Smooth muscle cell (in vitro differentiated cells): ENCODE results near the gene SUSD3. TPM values are rescaled to one million over a fixed set of nuclear protein-coding genes. Genes with fewer than 3 reads are reported as not detected.

Experiments
- DNase-seq: peaks from one replicate; lab custom pipeline; 2025; ENCODE audit not compliant: unreplicated experiment; lab: John Stamatoyannopoulos, UW
- H2AFZ ChIP-seq: fragments of 200-600 bp; sonication (generic); 2 replicates; pipeline ENCODE4 v1.6.0; 2016; ENCODE audit warnings: antibody characterized with exemption, low read depth, mild to moderate bottlenecking
- H3F3A ChIP-seq: fragments of 200-600 bp; sonication (generic); 2 replicates; pipeline ENCODE4 v1.6.0; 2017; ENCODE audit warnings: antibody characterized with exemption, low read depth
- H3K27ac ChIP-seq: fragments of 200-600 bp; sonication (generic); 2 replicates; pipeline ENCODE4 v1.5.1; 2016; ENCODE audit warnings: low read depth, mild to moderate bottlenecking
- H3K27me3 ChIP-seq: fragments of 200-600 bp; sonication (generic); 2 replicates; pipeline ENCODE4 v1.6.1; 2016; ENCODE audit warnings: low read depth, mild to moderate bottlenecking
- H3K36me3 ChIP-seq: fragments of 200-600 bp; sonication (generic); 2 replicates; pipeline ENCODE4 v1.5.1; 2016; ENCODE audit warnings: low read depth
- H3K4me1 ChIP-seq: fragments of 200-600 bp; sonication (generic); 2 replicates; pipeline ENCODE4 v1.5.1; 2016; ENCODE audit warnings: low read depth
- H3K4me2 ChIP-seq: fragments of 200-600 bp; sonication (generic); 2 replicates; pipeline ENCODE4 v1.6.0; 2016; ENCODE audit warnings: mild to moderate bottlenecking
- H3K4me3 ChIP-seq: fragments of 200-600 bp; sonication (generic); 2 replicates; pipeline ENCODE4 v1.5.1; 2016; ENCODE audit warnings: mild to moderate bottlenecking
- H3K79me2 ChIP-seq: fragments of 200-600 bp; sonication (generic); 2 replicates; pipeline ENCODE4 v1.6.0; 2016; ENCODE audit warnings: low read depth, mild to moderate bottlenecking
- H3K9ac ChIP-seq: fragments of 200-600 bp; sonication (generic); 2 replicates; pipeline ENCODE4 v1.6.0; 2016; ENCODE audit warnings: low read depth
- H3K9me3 ChIP-seq: fragments of 200-600 bp; sonication (generic); replicated peaks from 2 replicates; pipeline ENCODE4 v1.5.1; 2016; ENCODE audit warnings: low read depth
- H4K20me1 ChIP-seq: fragments of 200-600 bp; sonication (generic); 2 replicates; pipeline ENCODE4 v1.6.0; 2016; ENCODE audit warnings: low read depth
- WGBS: methylation state at CpG from one replicate; pipeline ENCODE4 v1.1.7; 2016; ENCODE audit warnings: low lambda C conversion rate; 5-methylcytosine and 5-hydroxymethylcytosine counted together
- polyA plus RNA-seq: library from polyadenylated mRNA; unstranded; fragments of >200 nt; fragmentation: Nextera tagmentation; extraction: Ambion mirVana; gene quantifications from 2 replicates; pipeline ENCODE4 v1.2.1, GENCODE V29; 2016
- total RNA-seq: library from RNA; depleted of rRNA; stranded (reverse); fragments of >200 nt; gene quantifications from 2 replicates; pipeline ENCODE4 v1.2.3, GENCODE V29; 2014
- TF ChIP-seq, protein P1 (sequence below): fragments of 200-600 bp; sonication (generic); IDR thresholded peaks from 2 replicates; pipeline ENCODE4 v1.5.1; 2017; ENCODE audit warnings: borderline replicate concordance, mild to moderate bottlenecking, antibody characterized with exemption; ENCODE audit not compliant: insufficient read depth, poor library complexity, severe bottlenecking

SUSD3 gene
- total and polyA plus RNA-seq, 2 experiments from 2014 or later = 0.34 TPM; not detected in 1

DNA sequence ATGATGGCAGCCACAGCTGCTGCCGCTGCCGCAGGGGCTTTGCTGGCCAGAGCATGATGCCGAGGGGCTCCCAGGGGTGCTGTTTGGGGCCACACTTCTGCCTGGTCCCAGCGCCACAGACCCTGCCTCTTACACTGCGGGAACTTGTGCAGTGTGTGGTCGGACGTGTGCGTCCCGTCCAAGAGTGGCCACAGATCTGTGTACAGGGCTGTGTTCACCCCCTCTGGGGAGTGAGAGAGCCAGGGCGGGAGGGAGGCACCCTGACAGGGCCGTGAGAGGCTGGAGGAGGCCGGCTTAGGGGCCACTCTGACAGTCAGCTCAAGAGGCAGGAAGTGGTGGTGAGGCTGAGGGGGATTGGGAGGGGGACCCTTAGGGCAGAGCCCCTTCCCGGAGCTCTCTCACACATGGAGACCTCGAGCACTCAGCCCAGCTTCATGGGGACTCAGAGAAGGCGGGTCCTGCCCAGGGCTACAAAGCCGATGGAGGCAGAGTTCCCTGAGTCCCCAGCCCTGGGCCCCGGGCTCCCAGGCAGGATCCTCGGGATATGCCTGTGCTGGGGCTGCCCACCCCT, 24.4 kb downstream of the SUSD3 start:
- peak overlapping the region; percentile 14 for H3K27ac ChIP-seq
- no peaks in the 10 kb centered on the region for H3K4me1 ChIP-seq
- H2AFZ ChIP-seq = no peak overlapping the region
- H3K36me3 ChIP-seq = no peaks in the 10 kb centered on the region
- DNase-seq = no peak
- no peak overlapping the region for H3K4me2 ChIP-seq
- no peaks in the 10 kb centered on the region for H4K20me1 ChIP-seq
- TF ChIP-seq, protein P1, sequence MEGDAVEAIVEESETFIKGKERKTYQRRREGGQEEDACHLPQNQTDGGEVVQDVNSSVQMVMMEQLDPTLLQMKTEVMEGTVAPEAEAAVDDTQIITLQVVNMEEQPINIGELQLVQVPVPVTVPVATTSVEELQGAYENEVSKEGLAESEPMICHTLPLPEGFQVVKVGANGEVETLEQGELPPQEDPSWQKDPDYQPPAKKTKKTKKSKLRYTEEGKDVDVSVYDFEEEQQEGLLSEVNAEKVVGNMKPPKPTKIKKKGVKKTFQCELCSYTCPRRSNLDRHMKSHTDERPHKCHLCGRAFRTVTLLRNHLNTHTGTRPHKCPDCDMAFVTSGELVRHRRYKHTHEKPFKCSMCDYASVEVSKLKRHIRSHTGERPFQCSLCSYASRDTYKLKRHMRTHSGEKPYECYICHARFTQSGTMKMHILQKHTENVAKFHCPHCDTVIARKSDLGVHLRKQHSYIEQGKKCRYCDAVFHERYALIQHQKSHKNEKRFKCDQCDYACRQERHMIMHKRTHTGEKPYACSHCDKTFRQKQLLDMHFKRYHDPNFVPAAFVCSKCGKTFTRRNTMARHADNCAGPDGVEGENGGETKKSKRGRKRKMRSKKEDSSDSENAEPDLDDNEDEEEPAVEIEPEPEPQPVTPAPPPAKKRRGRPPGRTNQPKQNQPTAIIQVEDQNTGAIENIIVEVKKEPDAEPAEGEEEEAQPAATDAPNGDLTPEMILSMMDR = no peak
- H3K27me3 ChIP-seq = no peaks in the 10 kb centered on the region
- H3K9me3 ChIP-seq = no peaks in the 10 kb centered on the region
- H3K4me3 ChIP-seq = no peak overlapping the region
- H3F3A ChIP-seq = peaks cover 8% of the 10 kb centered on the region
- WGBS = 77% methylated on average over 18 of the region's 18 CpGs
- no peaks in the 10 kb centered on the region for H3K79me2 ChIP-seq
- no peak overlapping the region for H3K9ac ChIP-seq

DNA sequence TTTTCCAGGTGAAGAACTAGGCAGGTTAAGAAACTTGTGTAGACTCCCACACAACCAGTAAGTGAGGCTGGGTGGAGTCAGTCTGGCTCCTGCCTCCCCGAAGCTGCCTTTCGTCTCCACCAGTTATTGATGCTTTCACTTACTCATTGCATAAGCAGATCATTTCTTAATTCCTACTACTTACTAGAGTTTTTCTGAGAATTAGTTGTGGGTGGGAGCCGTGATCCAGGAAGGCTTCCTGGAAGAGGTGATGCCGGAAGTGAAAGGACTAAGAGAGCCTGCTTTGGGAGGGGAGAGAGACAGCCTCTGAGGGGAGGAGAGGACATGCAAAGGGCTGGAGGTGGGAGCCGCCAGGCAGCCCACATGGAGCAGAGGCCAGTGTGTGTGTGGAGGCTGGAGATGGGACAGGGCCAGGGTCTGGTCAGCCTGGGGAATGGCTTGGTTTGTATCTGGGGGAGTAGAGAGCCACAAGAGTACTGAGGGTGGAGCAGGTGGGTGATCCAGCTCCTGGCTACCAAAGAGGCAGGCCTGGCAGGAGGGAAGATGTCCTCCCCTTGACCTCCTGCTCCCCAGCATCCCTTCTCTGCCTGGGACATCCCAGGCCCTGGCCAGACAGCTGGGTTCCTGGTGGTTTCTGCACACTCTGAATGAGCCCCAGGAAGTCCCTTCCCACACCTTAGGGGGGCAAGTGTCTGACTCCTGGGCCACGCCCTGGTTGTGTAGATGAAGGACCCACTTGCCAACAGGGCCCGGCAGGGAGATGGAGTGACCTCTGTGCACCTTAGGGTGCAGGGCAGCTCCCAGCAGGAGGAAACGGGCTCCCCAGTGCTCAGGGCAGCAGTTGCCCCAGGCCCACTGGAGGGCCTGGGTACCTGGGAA, 25.3 kb downstream of the SUSD3 start:
- Histone ChIP-seq H2AFZ (no peak overlapping the region), H3K79me2 (no peaks in the 10 kb centered on the region), H3K9me3 (no peaks in the 10 kb centered on the region), H3K4me3 (no peak overlapping the region), H3K4me2 (no peak overlapping the region), H3F3A (peaks cover 8% of the 10 kb centered on the region), H3K36me3 (no peaks in the 10 kb centered on the region), H3K27ac (no peak overlapping the region), H3K9ac (no peak overlapping the region), H3K27me3 (no peaks in the 10 kb centered on the region), H3K4me1 (no peaks in the 10 kb centered on the region), H4K20me1 (no peaks in the 10 kb centered on the region)
- no peak for DNase-seq
- 75% methylated on average over 8 of the region's 8 CpGs for WGBS
- TF ChIP-seq, protein P1 = no peak

DNA sequence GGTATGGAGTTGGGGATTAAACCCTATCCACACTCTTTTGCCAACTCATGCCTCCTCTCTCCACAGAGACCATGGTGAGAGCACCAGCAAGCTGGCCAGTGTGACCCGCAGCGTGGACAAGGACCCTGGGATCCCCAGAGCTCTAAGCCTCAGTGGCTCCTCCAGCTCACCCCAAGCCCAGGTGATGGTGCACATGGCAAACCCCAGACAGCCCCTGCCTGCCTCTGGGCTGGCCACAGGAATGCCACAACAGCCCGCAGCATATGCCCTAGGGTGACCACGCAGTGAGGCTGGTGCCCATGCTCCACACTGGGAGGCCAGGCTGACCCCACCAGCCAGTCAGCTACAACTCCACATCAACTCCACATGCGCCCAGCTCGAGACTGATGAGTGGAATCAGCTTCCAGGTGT, 26.0 kb downstream of the SUSD3 start:
- Histone ChIP-seq H3K27me3 (no peaks in the 10 kb centered on the region), H3K79me2 (no peaks in the 10 kb centered on the region), H3K27ac (no peak overlapping the region), H3K4me3 (no peak overlapping the region), H3K4me2 (no peak overlapping the region), H2AFZ (no peak overlapping the region), H4K20me1 (no peaks in the 10 kb centered on the region), H3K36me3 (no peaks in the 10 kb centered on the region), H3K4me1 (no peaks in the 10 kb centered on the region), H3K9ac (no peak overlapping the region), H3K9me3 (no peaks in the 10 kb centered on the region), H3F3A (peaks cover 8% of the 10 kb centered on the region)
- WGBS = 99% methylated on average over 6 of the region's 6 CpGs
- TF ChIP-seq, protein P1 = no peak
- no peak for DNase-seq
